IMR-90 (cell line): ENCODE measurements around the gene RELN.

Source experiments
- CHD1 ChIP-seq: IDR thresholded peaks from 2 replicates; pipeline ENCODE4 v1.6.1; 2012; ENCODE audit warnings: low read depth, low read length, improper control_type of control experiment
- POLR2A ChIP-seq: IDR thresholded peaks from 2 replicates; pipeline ENCODE4 v1.6.1; 2012; ENCODE audit warnings: mild to moderate bottlenecking, low read depth, low read length
- RCOR1 ChIP-seq: IDR thresholded peaks from 2 replicates; pipeline ENCODE4 v1.6.1; 2012; ENCODE audit warnings: mild to moderate bottlenecking, low read length, improper control_type of control experiment; ENCODE audit not compliant: insufficient replicate concordance
- TF ChIP-seq, protein P1 (sequence below): conservative IDR thresholded peaks from 2 replicates; pipeline ENCODE4 v1.5.1; 2012; ENCODE audit warnings: mild to moderate bottlenecking, low read depth, low read length, improper control_type of control experiment
- TF ChIP-seq, protein P2 (sequence below): fragments of 150-350 bp; IDR thresholded peaks from 2 replicates; pipeline ENCODE4 v1.6.1; 2017; ENCODE audit warnings: mild to moderate bottlenecking, antibody characterized with exemption, low read length, low read depth

DNA sequence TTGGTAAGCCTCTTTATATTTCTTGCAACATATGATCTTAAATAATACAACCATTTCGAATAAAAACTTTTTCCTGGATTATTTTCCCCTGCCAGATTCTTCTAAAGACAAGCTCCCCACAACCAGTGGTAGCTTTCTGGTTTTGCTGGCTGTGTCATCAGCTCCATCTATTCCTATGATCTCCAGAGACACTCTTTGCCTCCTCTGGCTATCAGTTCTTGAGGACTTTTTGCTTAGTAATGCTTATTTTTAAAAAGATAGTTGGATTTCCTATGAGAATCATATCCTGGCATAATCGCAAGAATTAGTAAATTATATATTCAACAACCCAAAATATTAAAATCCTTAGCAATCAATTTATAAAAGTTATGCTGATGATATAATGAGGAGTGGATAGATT lies 439.7 kb downstream of the RELN start:
- TF ChIP-seq, protein P1, sequence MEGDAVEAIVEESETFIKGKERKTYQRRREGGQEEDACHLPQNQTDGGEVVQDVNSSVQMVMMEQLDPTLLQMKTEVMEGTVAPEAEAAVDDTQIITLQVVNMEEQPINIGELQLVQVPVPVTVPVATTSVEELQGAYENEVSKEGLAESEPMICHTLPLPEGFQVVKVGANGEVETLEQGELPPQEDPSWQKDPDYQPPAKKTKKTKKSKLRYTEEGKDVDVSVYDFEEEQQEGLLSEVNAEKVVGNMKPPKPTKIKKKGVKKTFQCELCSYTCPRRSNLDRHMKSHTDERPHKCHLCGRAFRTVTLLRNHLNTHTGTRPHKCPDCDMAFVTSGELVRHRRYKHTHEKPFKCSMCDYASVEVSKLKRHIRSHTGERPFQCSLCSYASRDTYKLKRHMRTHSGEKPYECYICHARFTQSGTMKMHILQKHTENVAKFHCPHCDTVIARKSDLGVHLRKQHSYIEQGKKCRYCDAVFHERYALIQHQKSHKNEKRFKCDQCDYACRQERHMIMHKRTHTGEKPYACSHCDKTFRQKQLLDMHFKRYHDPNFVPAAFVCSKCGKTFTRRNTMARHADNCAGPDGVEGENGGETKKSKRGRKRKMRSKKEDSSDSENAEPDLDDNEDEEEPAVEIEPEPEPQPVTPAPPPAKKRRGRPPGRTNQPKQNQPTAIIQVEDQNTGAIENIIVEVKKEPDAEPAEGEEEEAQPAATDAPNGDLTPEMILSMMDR, result no peak
- TF ChIP-seq, protein P2, sequence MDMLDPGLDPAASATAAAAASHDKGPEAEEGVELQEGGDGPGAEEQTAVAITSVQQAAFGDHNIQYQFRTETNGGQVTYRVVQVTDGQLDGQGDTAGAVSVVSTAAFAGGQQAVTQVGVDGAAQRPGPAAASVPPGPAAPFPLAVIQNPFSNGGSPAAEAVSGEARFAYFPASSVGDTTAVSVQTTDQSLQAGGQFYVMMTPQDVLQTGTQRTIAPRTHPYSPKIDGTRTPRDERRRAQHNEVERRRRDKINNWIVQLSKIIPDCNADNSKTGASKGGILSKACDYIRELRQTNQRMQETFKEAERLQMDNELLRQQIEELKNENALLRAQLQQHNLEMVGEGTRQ, result no peak
- TF ChIP-seq RCOR1, result no peak
- TF ChIP-seq POLR2A, result no peak
- no peak for TF ChIP-seq CHD1
